GM18507 (cell line): Measurements from ENCODE around the gene TRPM2.
"Not testable (repeated sequence)": the region's sequence is repeated elsewhere in the genome, so short reads cannot be mapped to it uniquely, and the experiment has no call there.

Source experiments
- DNase-seq: peaks from one replicate; pipeline ENCODE4 v3.0.0; 2011; ENCODE audit warnings: low read depth; ENCODE audit not compliant: insufficient read length; ENCODE audit errors: extremely low spot score
- FAIRE-seq: peaks from 2 replicates; lab custom pipeline; 2011; peaks lifted over from hg19 to GRCh38; lab: Jason Lieb, UNC

TRPM2 gene

GRCh38 chr21:44350773-44351481 is 2.5 kb upstream of the TRPM2 start:
- FAIRE-seq (no peak), DNase-seq (no peak)

DNA sequence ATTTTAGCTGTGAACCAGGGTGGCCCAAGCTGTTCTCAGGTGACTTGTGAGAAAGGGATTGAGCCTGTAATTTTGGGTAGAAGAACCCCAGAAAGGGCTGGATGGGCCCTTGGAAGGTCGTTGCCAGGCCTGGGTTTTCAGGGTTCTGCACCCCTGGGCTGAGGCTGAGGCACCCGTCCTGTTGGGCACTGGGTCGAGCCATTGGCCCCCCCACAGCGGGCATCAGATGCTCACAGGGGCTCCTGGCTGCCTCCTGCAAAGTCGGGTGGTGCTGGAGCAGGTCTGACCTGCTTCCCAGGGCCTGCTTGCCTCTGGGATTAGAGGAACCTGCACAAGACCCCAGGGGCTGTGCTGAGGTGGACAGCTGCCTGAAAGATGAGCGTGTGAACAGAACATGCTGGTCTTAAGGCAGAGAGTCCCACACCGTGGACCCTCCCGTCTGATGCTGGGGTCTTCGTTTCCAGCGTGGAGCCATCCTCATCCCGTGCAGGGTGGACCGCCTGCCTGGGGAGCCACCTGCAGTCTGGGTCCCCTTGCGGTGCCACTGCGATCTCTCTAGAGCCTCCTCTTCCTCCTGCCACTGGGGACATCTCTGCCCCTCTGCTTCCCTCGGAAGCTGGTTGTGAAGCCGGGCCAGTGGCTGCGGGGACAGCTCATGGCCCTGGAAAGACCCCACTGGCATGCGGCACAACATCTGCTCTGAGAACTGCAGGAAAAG is 1.7 kb upstream of the TRPM2 start:
- no peak for DNase-seq
- no peak for FAIRE-seq

DNA sequence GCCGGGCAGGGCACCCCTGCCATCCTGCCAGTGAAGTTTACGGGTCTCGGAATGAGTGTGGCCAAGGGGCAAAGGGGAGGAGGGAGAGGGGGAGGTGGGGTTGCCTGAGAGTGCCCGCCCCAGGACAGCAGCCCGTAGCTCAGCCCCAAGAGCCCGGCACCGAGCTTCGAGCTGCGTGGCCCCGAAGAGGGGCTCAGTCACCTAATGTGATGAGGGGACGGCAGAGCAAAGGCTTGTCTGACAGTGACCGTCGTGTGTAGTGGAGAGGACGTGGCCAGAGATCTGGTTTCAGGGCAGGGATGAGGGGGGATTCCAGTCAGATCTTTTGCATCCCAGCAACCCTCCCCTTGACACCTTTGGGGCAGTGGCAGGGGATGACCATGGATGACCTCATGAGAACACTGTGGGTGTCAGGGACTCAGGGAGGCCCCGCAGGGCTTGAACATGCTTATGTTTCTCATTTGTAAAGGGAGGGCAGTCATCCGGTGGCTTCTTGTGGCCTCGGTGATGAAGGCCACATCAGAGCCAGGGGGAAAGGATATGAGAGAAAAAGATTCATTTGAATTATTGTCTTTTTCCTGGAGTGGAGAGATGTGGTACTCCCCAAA is 1.1 kb upstream of the TRPM2 start:
- DNase-seq, result no peak
- FAIRE-seq, result no peak

GRCh38 chr21:44354001-44354405 is 582 bp downstream of the TRPM2 start:
- FAIRE-seq, result no peak
- DNase-seq, result no peak

DNA sequence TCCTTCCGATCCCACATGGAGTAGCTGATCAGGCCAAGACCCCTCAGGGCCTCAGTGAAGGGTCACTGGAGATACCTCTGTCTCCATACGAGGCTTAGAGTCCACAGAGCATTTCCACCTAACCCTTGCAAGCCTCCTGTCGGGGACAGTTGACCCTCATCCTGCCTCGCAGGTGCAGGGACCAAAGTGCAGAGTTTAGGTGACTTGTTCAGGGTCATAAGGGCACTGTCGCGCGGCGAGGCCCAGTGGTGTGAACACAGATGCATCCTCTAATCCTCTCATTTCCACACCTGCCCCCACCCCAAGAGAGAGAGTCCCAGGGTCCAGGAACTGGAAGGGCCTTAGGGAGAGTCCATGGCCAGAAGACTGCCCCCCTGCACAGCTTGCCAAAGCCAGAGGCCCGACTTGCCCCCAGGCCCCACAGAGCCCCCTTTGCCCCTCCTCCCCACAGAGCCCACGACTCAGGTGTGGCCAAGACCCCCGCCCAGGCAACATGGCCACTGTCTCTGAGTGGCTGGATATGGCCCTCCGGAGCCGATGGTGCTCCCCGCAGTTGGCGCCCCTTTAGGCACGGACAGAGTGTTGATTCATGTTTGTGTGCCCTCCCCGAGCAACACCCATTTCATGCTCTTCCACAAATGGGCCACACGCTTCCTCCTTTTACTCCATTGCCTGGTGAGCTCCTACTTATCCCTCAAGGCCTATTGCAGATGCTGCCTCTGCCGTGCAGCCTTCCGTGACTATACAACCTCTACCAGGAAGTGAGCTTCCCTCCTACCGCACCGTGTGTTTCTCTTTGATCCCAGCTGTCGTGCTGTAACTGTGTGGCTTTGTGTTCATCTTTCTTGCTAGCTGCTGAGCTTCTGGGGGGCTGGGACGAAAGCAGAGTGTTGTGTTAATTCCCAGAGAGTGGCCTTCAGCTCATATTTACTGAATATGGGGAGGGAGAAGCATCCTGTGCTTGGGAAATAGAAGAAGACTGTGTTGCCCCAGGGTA is 1.7 kb downstream of the TRPM2 start:
- FAIRE-seq (peak; percentile 67), DNase-seq (no peak)

GRCh38 chr21:44356160-44356559 is 2.7 kb downstream of the TRPM2 start:
- no peak for DNase-seq
- no peak for FAIRE-seq

DNA sequence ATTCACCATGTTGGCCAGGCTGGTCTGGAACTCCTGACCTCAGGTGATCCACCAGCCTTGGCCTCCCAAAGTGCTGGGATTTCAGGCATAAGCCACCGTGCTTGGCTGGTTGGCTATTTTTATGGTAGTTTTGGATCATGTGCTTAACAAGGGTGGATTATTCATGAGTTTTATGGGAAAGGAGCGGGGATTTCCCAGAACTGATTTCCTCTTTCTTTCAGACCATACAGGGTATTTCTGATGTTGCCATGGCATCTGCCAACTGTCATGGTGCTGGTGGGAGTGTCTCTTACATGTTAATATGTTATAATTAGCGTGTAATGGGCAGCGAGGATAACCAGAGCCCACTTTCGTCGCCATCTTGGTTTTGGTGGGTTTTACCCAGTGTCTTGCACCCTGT is 3.2 kb downstream of the TRPM2 start:
- FAIRE-seq, result no peak
- DNase-seq, result no peak

DNA sequence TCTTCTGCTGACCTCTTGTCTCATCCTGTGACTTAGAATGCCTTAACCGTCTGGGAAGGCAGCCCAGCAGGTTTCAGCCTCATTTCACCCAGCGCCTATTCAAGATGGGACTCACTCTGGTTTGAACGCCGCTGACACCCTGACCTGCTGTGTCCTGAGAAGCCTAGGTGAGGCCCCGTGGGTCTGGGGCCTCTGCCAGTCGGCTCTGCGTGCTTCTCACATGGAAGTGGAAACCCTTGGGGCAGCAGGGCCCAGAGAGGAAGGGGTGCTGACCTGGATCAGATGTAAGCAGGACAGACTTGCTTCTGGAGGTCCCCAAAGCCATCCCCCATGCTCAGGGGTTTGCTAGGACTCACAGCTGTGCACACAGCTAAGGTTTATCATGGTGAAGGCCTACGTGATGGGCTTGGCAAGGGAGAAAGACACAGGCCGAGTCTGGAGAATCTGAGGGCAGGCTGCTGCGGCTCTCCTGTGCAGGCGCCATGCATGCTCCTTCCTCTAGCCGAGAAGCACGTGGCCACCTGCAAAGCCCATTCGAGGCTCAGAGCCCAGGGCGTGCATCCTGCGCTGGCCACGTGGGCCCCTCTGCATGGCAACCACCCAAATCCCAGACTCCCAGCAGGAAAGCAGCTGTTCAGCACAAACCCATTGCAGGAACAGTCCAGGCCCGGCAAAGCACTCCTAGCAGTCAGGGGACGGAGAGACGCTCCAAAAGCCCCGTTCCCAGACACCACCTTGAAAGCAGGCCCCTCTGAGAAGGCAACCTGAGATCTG is 3.8 kb downstream of the TRPM2 start:
- no peak for FAIRE-seq

GRCh38 chr21:44359396-44359795 is 6.0 kb downstream of the TRPM2 start:
- FAIRE-seq, result no peak
- no peak for DNase-seq

More for the DNA sequence above, 3.8 kb downstream of the TRPM2 start:
- no peak for DNase-seq

GRCh38 chr21:44360159-44360558 is 6.7 kb downstream of the TRPM2 start:
- DNase-seq (no peak), FAIRE-seq (no peak)

DNA sequence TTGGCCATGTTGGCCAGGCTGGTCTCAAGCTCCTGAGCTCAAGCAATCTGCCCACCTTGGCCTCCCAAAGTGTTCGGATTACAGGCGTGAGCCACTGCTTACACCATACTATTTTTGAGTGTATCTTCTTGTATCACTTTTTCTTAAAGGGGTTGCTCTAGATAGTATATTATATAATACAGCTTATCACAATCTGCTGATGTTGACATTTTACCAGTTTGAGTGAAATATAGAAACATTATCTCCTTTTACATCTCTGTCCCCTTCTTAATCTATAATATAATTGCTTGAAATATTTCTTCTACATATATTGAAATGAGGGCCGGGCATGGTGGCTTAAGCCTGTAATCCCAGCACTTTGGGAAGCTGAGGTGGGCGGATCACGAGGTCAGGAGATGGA is 8.5 kb downstream of the TRPM2 start:
- DNase-seq, FAIRE-seq: not testable (repeated sequence)

DNA sequence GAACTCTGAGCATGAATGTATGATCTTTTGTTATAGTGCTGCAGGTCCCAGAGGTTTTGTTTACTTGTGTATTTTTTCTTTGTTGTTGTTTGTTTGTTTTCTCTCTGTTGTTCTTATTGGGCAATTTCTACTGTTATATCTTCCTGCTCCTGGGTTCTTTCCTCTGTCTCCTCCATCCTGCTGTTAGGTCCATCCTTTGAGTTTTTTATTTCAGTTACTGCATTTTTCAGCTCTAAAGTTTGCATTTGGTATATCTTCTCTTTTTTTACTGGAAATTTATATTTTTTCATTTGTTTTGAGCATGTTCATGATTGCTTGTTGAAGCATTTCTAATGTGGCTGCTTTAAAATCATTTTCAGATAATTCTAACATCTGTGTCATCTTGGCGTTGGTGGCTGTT is 9.9 kb downstream of the TRPM2 start:
- DNase-seq (no peak), FAIRE-seq (no peak)

GRCh38 chr21:44364151-44365053 is 11.0 kb downstream of the TRPM2 start:
- DNase-seq, result no peak
- FAIRE-seq, result no peak

GRCh38 chr21:44365251-44365966 is 12.0 kb downstream of the TRPM2 start:
- FAIRE-seq, result no peak

DNA sequence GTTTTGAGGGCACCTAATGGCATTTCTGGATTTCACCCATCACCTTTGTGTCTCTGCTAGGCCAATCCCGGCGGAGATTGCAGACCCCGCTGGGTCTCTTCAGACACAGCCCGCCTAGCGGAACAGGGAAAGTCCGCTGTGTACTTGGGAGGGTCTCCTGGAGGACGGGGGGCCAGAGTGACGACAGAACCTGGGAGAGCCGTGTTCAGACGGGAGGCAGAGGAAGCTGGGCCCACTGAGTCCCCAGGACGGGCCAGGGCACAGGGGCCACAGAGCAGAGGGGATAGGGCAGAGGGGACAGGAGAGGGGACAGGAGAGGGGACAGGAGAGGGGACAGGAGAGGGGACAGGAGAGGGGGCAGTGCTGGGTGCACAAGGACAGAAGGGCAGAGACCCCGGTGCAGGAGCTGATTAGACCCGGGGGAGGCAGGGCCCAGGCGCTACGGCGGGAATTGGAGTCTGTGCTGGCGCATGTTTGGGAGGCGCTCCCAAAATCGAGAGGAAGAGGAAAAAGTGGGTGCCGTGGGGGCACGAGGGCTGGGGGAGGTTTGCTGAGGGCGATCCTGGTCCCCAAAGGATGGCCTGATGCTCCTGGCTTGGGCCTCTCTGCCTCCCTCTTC is 12.7 kb downstream of the TRPM2 start:
- no peak for DNase-seq
- no peak for FAIRE-seq

More at GRCh38 chr21:44365251-44365966, 12.0 kb downstream of the TRPM2 start:
- no peak for DNase-seq

- no peak for FAIRE-seq
- DNase-seq, result no peak
Measured at GRCh38 chr21:44366586-44367211, 13.3 kb downstream of the TRPM2 start.
